ENCODE measurements around the gene EGR1. TPM values are rescaled to one million over a fixed set of nuclear protein-coding genes. Genes with fewer than 3 reads are reported as not detected.

Gene EGR1
- total and polyA plus RNA-seq, 2 of the 4 experiments (the other 2 are of a cell fraction) = 2.9 to 104 TPM

DNA sequence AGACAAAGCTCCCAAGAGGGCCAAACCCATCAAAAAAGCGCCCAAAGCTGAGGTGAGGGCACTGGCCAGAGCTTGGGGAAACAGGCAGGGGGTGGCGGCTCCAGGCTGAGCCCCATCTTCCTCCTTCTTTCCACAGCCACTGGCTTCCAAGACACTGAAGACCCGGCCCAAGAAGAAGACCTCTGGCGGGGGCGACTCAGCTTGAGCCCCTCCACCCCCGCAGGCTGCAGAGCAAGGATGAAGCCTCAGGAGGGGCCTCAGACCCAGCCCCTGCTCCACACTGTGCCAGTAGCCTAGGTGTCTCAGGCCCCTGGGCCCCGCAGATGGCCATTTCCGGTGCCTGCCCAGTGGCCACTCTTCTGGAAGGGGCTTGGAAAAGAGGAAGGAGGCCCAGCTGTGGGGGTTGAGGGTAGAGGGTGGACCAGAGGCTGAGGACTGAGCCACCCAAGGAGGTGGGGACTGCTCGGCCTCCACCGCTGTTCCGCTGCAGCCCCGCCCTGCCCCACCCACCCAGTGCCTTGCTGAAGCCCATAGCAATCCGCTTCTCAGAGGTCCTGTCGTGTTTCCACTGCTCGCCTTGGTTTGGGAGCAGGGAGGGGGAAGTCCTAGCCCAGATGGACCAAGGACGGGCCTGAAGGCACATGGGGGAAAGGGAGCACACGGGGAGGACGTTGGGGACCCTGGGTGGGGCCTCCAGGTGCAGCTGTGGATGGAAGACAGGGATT lies 19.6 kb upstream of the EGR1 start:
- H2AK5ac ChIP-seq (ENCODE audit: low read depth, low read length) = no peak overlapping the region
- no peak overlapping the region for H3K27ac ChIP-seq (ENCODE audit: insufficient read depth, low read length)
- ChIA-PET POLR2A (ENCODE audit: unreplicated experiment) (no interaction called here), CTCF (interaction anchor here (1.3 kb wide), 1 partner anchor 59 kb away, joined by 3 read pairs; no protein-coding TSS in a partner anchor)
- ATAC-seq (ENCODE audit: low read depth) = no peak
- no peak overlapping the region for H2BK5ac ChIP-seq (ENCODE audit: low read depth, low read length, poor library complexity, severe bottlenecking)
- H3K9ac ChIP-seq (ENCODE audit: low read depth, low read length) = no peak overlapping the region
- H3K36me3 ChIP-seq (ENCODE audit: control insufficient read depth, insufficient read depth, low read length) = no peaks in the 10 kb centered on the region
- WGBS, 2 experiments (ENCODE audit: extremely low coverage in 2 of 2, insufficient read length in 1 of 2) = 71% methylated on average over 5 of the region's 18 CpGs; no CpG with 5 or more reads in 1 of the 2 experiments
- no peak overlapping the region for H3K14ac ChIP-seq (replicated peaks; ENCODE audit: low read depth, low read length)
- H3K79me1 ChIP-seq (ENCODE audit: low read depth in 1 of 2, low read length in 2 of 2) = no peaks in the 10 kb centered on the region
- H3K4ac ChIP-seq (ENCODE audit: low read depth, low read length) = no peak overlapping the region
- dilution Hi-C loops (cut with HindIII; ENCODE audit: low sequenced_read_pairs, unreplicated experiment) (no loop called here), intact Hi-C loops (cut with micrococcal nuclease) (no loop called here), in situ Hi-C loops (cut with MboI; ENCODE audit: low sequenced_read_pairs) (no loop called here)
- no peak overlapping the region for H2BK15ac ChIP-seq (ENCODE audit: low read depth, low read length)
- no TSS peak for BruUV-seq (replicated peaks)
- no peak overlapping the region for H4K5ac ChIP-seq (ENCODE audit: low read depth, low read length)
- H4K20me1 ChIP-seq (ENCODE audit: insufficient read depth, low read length) = no peaks in the 10 kb centered on the region
- no peak overlapping the region for H4K91ac ChIP-seq (ENCODE audit: insufficient read depth, low read depth, low read length)
- H3K4me2 ChIP-seq (ENCODE audit: low read depth, low read length) = no peak overlapping the region
- H3K4me1 ChIP-seq (ENCODE audit: control insufficient read depth, insufficient read depth, low read length) = no peaks in the 10 kb centered on the region
- TF ChIP-seq, protein P1, sequence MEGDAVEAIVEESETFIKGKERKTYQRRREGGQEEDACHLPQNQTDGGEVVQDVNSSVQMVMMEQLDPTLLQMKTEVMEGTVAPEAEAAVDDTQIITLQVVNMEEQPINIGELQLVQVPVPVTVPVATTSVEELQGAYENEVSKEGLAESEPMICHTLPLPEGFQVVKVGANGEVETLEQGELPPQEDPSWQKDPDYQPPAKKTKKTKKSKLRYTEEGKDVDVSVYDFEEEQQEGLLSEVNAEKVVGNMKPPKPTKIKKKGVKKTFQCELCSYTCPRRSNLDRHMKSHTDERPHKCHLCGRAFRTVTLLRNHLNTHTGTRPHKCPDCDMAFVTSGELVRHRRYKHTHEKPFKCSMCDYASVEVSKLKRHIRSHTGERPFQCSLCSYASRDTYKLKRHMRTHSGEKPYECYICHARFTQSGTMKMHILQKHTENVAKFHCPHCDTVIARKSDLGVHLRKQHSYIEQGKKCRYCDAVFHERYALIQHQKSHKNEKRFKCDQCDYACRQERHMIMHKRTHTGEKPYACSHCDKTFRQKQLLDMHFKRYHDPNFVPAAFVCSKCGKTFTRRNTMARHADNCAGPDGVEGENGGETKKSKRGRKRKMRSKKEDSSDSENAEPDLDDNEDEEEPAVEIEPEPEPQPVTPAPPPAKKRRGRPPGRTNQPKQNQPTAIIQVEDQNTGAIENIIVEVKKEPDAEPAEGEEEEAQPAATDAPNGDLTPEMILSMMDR (conservative IDR thresholded peaks at IDR 0.05; ENCODE audit: low read depth, low read length) = no peak
- TF ChIP-seq MAZ (IDR thresholded peaks at IDR 0.05; ENCODE audit: borderline replicate concordance, low read depth, low read length) = no peak
- no peak for TF ChIP-seq MXI1 (IDR thresholded peaks at IDR 0.05; ENCODE audit: borderline replicate concordance, low read depth, low read length)
- TF ChIP-seq RAD21 (IDR thresholded peaks at IDR 0.05; ENCODE audit: low read length) = no peak
- no peak for TF ChIP-seq NFE2L2 (IDR thresholded peaks at IDR 0.05; ENCODE audit: low read depth, low read length)
- no peak for TF ChIP-seq MAFK (IDR thresholded peaks at IDR 0.05; ENCODE audit: low read depth, low read length)
- TF ChIP-seq POLR2A (IDR thresholded peaks at IDR 0.05; ENCODE audit: low read depth, low read length) = no peak
- TF ChIP-seq CEBPB (IDR thresholded peaks at IDR 0.05; ENCODE audit: low read depth, low read length) = no peak
- no peak for TF ChIP-seq BHLHE40 (IDR thresholded peaks at IDR 0.05; ENCODE audit: low read depth, low read length)
- TF ChIP-seq RCOR1 (IDR thresholded peaks at IDR 0.05; ENCODE audit: insufficient replicate concordance, low read length) = no peak
- TF ChIP-seq CHD1 (IDR thresholded peaks at IDR 0.05; ENCODE audit: low read depth, low read length) = no peak
- TF ChIP-seq, protein P2, sequence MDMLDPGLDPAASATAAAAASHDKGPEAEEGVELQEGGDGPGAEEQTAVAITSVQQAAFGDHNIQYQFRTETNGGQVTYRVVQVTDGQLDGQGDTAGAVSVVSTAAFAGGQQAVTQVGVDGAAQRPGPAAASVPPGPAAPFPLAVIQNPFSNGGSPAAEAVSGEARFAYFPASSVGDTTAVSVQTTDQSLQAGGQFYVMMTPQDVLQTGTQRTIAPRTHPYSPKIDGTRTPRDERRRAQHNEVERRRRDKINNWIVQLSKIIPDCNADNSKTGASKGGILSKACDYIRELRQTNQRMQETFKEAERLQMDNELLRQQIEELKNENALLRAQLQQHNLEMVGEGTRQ (IDR thresholded peaks at IDR 0.05; ENCODE audit: low read depth, low read length) = no peak
- TF ChIP-seq FOS (IDR thresholded peaks at IDR 0.05; ENCODE audit: low read depth, low read length) = no peak
- H3K4me3 ChIP-seq (ENCODE audit: insufficient read depth, low read depth, low read length) = no peak overlapping the region
- H2AFZ ChIP-seq (replicated peaks; ENCODE audit: low read length, poor library complexity) = no peak overlapping the region
- no peaks in the 10 kb centered on the region for H3K9me3 ChIP-seq (ENCODE audit: control insufficient read depth, insufficient read depth, low read length)
- no peaks in the 10 kb centered on the region for H3K27me3 ChIP-seq (ENCODE audit: control insufficient read depth, insufficient read depth, low read length)
- H3K9me1 ChIP-seq (ENCODE audit: insufficient read depth, low read length) = peaks cover 3% of the 10 kb centered on the region; the same call in 1 of the 2 replicates
- no peak overlapping the region for H2BK20ac ChIP-seq (ENCODE audit: low read depth, low read length)
- no peak for DNase-seq
- no peak overlapping the region for H4K8ac ChIP-seq (ENCODE audit: low read depth in 2 of 2, low read length in 2 of 2)
- no peak overlapping the region for H3K56ac ChIP-seq (ENCODE audit: extremely low read depth, insufficient read depth, low read length)
- H3K23ac ChIP-seq (ENCODE audit: low read depth, low read length) = no peak overlapping the region
- H2BK120ac ChIP-seq (ENCODE audit: low read depth, low read length) = no peak overlapping the region
- H3K18ac ChIP-seq (ENCODE audit: low read depth, low read length) = no peak overlapping the region
- H2AK9ac ChIP-seq (replicated peaks; ENCODE audit: low read depth, low read length, poor library complexity) = no peak overlapping the region

All from IMR-90 (cell line).